GM12878 (cell line): ENCODE results near the gene STX4. TPM values are rescaled to one million over a fixed set of nuclear protein-coding genes. Genes with fewer than 3 reads are reported as not detected.

ENCODE experiments used
- ATF7 ChIP-seq: fragments of 450-650 bp; IDR thresholded peaks from 2 replicates; pipeline ENCODE4 v1.6.1; 2016; ENCODE audit warnings: low read depth, mild to moderate bottlenecking
- E2F4 ChIP-seq: IDR thresholded peaks from 2 replicates; pipeline ENCODE4 v1.6.1; 2012; ENCODE audit warnings: low read depth, low read length, improper control_type of control experiment
- EED ChIP-seq: sonication (generic); IDR thresholded peaks from 2 replicates; pipeline ENCODE4 v1.6.1; 2016; ENCODE audit warnings: antibody characterized with exemption, low read depth
- IRF3 ChIP-seq: fragments of 450-650 bp; IDR thresholded peaks from 2 replicates; pipeline ENCODE4 v1.6.1; 2014; ENCODE audit warnings: mild to moderate bottlenecking
- SIN3A ChIP-seq: IDR thresholded peaks from 2 replicates; pipeline ENCODE4 v1.6.1; 2012; ENCODE audit warnings: low read depth, low read length, improper control_type of control experiment
- SUZ12 ChIP-seq: fragments of 200-600 bp; sonication (generic); IDR thresholded peaks from one replicate; pipeline ENCODE4 v1.6.1; 2018; ENCODE audit warnings: antibody characterized with exemption, mild to moderate bottlenecking; ENCODE audit not compliant: unreplicated experiment
- ZNF24 ChIP-seq: fragments of 450-650 bp; IDR thresholded peaks from 2 replicates; pipeline ENCODE4 v1.6.1; 2017; ENCODE audit warnings: antibody characterized with exemption, mild to moderate bottlenecking
- ZNF592 ChIP-seq: fragments of 450-650 bp; IDR thresholded peaks from 2 replicates; pipeline ENCODE4 v1.6.1; 2017; ENCODE audit warnings: mild to moderate bottlenecking, moderate library complexity
- polyA plus RNA-seq, 11 experiments: library from polyadenylated mRNA; depleted of rRNA in 4 of 11; unstranded in 6 of 11; stranded (reverse) in 5 of 11; fragments of >200 nt; fragmentation: Nextera tagmentation in 4 of 11; fragmentation: Illumina TruSeq in 1 of 11; extraction: Ambion mirVana in 4 of 11; extraction: Trizol in 1 of 11; gene quantifications; 1 replicate in 1 of 11; 2 replicates in 10 of 11; pipeline versions ENCODE4 v1.2.1 to v1.2.3, GENCODE V29; 2011 to 2016; ENCODE audit warnings: inconsistent platforms in 2 of 11, missing spikeins in 2 of 11, low read depth in 1 of 11
- total RNA-seq, 4 experiments: library from RNA; depleted of rRNA in 3 of 4; stranded (reverse); fragments of >200 nt in 3 of 4; fragmentation: Illumina TruSeq in 1 of 4; extraction: Trizol in 1 of 4; gene quantifications; 2 replicates each; pipeline versions ENCODE4 v1.2.1 to v1.2.3, GENCODE V29; 2013 to 2021

Gene STX4
- total and polyA plus RNA-seq, 10 of the 15 experiments (the other 5 are each of a cell fraction or from before 2014, with no cell fraction given), result 3.3 to 37.6 (median 22.6) TPM

GRCh38 chr16:31071861-31072260 lies 38.5 kb downstream of the STX4 start (continued):
- no peak for TF ChIP-seq ZNF592
- TF ChIP-seq ZNF24, result no peak
- 0 out of 2 replicates have a peak, but pooled peaks have one; percentile 47 for TF ChIP-seq SIN3A
- TF ChIP-seq ATF7, result peak; percentile 97
- no peak for TF ChIP-seq EED
- TF ChIP-seq SUZ12, result no peak
- no peak for TF ChIP-seq IRF3
- TF ChIP-seq E2F4, result no peak
